CD4-positive, alpha-beta T cell treated with Interleukin-15 for 4 hours (primary cell): ENCODE data around the gene SLC25A2.
"Not testable (repeated sequence)": the region's sequence is repeated elsewhere in the genome, so short reads cannot be mapped to it uniquely, and the experiment has no call there.

ENCODE experiments used
- DNase-seq: peaks from one replicate; pipeline ENCODE4 v3.0.0-alpha.2; 2020; ENCODE audit warnings: low spot score

The SLC25A2 gene

DNA sequence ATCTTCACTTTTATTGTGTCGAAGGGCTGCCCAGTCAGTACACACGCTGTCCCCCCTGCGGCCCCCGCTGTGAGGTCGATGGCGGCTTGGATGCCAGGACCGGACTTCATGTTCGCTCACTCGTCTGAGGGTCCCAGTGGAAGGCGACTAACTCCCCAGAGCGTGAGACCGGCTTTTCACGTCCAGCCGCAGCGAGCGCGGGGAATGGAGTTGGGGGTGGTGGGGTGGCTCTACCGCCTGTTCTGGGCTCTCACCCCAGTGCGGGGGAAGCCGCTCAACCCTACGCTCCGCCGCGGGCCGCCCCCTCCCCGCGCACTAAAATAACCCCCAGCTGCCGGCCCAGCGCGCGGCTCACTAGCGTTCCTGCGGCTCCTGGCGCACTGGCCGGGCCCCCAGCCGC is at the start of gene SLC25A2:
Gene SLC25A2, minus strand, starts transcription at position 294 of the 400 bp plus-strand sequence. Its CDS starts 184 bp downstream, at position 110.
- no peak for DNase-seq

DNA sequence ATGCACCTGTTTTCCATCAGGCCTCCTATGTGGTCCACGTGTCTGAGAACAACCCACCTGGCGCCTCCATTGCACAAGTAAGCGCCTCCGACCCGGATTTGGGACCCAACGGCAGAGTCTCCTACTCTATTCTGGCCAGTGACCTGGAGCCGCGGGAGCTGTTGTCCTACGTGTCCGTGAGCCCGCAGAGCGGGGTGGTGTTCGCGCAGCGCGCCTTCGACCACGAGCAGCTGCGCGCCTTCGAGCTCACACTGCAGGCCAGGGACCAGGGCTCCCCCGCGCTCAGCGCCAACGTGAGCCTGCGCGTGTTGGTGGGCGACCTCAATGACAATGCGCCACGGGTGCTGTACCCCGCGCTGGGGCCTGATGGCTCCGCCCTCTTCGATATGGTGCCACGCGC is 47.7 kb upstream of the SLC25A2 start:
- DNase-seq: no peak

DNA sequence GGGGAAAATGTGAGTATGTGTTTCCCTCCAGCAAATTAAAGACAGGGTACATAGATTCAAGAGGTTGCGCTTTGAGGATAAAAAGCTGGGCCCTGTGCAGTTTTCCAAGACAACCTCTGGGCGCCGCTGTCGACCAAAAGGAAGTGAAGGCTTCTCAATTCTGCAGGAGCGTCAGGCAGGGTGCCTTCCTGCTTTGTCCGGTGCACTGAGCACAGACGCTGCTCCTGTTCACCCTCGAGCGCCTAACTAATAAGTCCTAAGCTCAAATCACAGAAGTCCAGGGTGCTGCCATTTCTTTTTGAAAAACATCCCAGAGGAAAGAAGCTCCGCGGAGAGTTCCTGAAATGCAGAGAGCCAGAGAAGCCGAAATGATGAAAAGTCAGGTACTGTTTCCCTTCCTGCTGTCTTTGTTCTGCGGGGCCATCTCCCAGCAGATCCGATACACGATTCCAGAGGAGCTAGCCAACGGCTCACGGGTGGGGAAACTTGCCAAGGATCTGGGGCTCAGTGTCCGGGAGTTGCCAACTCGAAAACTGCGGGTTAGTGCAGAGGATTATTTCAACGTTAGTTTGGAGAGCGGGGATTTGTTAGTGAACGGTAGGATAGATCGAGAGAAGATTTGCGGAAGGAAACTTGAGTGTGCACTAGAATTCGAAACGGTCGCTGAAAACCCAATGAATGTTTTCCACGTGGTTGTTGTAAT is 46.2 kb upstream of the SLC25A2 start, which contains the start of gene PCDHGB1:
Gene PCDHGB1, plus strand, starts transcription at position 183 of the 703 bp plus-strand sequence. Its CDS starts 162 bp downstream, at position 345.
- peak; percentile 31 for DNase-seq

- not testable (repeated sequence) for DNase-seq
These were observed 42.2 kb upstream of the SLC25A2 start for GRCh38 chr5:141346017-141346416.

- no peak for DNase-seq
These were observed 41.5 kb upstream of the SLC25A2 start for GRCh38 chr5:141345327-141345726.

- DNase-seq: no peak
These were observed 40.2 kb upstream of the SLC25A2 start for GRCh38 chr5:141343953-141344463.

GRCh38 chr5:141343242-141343952 is 39.5 kb upstream of the SLC25A2 start, which contains the start of gene PCDHGA3:
PCDHGA3 (plus strand) TSS chr5:141343829; CDS start chr5:141344034, 205 bp downstream.
- DNase-seq: no peak

- no peak for DNase-seq
These were observed 38.9 kb upstream of the SLC25A2 start for GRCh38 chr5:141342773-141343172.

- DNase-seq: not testable (repeated sequence)
These were observed 37.0 kb upstream of the SLC25A2 start for GRCh38 chr5:141340781-141341354.

- no peak for DNase-seq
These were observed 34.9 kb upstream of the SLC25A2 start, which contains the start of gene PCDHGA2 for GRCh38 chr5:141338538-141339306. PCDHGA2 (plus strand) TSS chr5:141338760.

DNA sequence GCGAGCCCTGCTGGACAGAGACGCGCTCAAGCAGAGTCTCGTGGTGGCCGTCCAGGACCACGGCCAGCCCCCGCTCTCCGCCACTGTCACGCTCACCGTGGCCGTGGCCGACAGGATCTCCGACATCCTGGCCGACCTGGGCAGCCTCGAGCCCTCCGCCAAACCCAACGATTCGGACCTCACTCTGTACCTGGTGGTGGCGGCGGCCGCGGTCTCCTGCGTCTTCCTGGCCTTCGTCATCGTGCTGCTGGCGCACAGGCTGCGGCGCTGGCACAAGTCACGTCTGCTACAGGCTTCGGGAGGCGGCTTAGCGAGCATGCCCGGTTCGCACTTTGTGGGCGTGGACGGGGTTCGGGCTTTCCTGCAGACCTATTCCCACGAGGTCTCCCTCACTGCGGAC is 28.7 kb upstream of the SLC25A2 start:
- DNase-seq: not testable (repeated sequence)

DNA sequence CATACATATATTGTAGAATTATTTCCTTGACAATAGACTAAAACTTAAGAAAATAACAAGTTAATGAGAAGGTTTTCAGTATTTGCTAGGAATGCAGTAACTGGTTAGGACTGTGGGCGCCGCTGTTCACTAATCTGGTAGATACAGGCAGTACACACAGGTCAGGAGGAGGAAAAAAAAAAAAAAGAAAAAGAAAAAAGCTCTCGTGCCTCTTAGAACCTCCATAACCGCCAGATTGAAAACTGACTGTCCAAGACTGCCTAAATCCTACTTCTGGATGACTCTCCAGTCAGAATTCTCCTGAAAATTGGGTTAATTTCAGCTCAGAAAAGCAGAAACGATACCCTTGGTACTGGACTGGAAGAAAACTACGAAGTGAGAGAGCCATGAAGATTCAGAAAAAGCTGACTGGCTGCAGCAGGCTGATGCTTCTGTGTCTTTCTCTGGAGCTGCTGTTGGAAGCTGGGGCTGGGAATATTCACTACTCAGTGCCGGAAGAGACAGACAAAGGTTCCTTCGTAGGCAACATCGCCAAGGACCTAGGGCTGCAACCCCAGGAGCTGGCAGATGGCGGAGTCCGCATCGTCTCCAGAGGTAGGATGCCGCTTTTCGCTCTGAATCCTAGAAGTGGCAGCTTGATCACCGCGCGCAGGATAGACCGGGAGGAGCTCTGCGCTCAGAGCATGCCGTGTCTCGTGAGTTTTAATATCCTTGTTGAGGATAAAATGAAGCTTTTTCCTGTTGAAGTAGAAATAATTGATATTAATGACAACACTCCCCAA is 26.6 kb upstream of the SLC25A2 start, which contains the start of gene PCDHGA1:
Gene PCDHGA1, plus strand, starts transcription at position 216 of the 782 bp plus-strand sequence.
- no peak for DNase-seq

- DNase-seq: no peak
These were observed 24.4 kb upstream of the SLC25A2 start for GRCh38 chr5:141328231-141328630.

DNA sequence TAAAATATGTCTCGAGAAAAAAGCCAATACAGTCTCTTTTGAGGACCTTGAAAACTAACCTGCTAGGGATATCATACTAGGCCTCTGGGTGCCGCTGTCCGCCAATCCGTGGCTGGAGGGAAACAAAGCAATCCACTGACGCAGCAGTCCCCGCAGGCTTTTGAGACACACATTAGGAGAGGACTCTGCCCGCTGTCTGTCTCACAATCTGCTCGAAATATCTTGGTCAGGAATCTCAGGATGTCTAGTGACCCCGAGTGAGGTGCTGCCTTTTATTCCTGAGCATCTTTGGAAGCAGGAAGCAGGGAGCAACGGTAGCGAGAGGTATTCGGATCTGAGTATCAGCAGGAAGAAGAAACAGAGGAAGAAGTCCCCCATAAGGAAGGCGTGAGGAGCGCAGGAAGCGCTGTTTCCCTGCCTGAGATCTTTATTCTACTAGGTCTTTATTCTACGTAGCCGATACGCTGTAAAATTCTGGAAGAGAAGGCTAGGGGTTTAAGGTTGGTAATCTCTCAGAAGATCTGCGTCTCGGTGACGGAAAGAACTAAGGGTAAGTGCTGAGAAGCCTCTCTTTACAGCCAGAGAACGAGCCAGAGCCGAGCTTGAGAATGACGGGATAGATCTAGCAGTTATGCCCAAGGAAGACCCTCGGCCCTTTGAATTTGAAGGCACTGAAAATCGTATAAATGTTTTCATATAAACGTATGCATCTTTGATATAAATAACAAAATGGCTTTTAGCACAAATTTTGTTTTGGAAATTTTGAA is 22.4 kb upstream of the SLC25A2 start:
- peak; percentile 69 for DNase-seq

DNA sequence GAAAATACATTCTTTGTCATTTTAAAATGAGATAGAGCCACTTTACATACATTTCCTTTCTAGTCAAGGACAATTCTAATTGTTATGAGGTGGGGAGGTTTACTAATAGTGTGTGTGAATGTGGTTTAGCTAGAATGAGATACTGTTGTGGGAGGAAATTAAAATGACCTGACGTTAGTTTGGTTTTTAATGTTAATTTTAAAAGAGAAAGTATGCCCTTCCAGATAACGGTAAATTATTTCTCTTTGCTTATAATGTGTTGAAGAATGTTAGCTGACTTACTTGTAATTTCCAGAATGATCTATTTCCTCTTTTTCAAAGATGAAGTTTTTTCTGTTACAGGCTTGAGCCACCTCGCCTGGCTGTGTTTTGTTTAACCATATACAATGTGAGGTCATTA is 18.4 kb upstream of the SLC25A2 start:
- no peak for DNase-seq

DNA sequence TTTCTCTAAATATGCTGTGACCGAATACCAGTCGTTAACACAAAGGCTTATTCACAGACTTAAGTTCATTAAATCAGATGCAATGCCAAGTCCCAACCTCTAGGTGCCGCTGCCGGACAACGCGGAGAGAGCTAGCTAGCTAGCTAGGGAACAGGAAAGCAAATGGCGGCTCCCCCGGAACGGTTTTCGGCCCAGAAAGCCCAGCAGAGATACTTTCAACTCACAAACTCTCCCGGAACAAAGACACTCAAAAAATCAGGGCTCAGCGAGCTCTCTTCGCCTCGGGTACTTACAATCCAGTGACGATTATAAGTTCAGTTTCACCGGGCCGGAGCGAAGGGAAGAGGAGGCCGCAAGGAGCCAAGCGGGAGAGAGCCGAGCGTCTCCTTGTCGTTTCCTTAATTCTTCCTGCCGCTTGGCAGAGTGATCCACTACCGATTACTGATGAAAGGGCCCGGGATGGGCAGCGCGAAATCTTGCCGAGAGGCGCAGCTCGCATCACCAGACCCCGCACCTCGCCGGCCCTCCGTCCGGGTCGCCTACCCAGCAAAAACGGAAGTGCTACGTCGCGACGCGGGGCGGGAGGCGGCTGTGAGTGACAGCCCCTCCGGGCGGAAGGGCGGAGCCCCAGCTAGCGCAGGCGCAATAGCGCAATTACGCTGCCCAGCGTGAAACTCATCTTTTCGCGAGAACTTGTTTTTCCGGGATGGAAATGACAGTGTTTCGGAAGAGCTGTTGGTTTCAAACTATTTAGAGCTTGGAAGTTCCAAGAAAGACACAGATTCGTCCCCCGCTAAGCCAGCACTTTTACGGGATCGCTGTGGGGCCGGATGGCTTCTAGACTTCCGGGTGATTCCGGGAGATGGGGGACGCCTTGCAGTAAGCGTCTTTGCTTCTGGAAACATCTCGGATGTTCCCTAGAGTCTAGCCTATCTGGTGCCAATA is 16.6 kb upstream of the SLC25A2 start, which contains the start of gene TAF7:
Gene TAF7, minus strand, starts transcription at position 560 of the 945 bp plus-strand sequence. CDS start 740 bp downstream, outside the sequence.
- peak; percentile 93 for DNase-seq

- DNase-seq: no peak
These were observed 15.8 kb upstream of the SLC25A2 start for GRCh38 chr5:141319699-141320098.

DNA sequence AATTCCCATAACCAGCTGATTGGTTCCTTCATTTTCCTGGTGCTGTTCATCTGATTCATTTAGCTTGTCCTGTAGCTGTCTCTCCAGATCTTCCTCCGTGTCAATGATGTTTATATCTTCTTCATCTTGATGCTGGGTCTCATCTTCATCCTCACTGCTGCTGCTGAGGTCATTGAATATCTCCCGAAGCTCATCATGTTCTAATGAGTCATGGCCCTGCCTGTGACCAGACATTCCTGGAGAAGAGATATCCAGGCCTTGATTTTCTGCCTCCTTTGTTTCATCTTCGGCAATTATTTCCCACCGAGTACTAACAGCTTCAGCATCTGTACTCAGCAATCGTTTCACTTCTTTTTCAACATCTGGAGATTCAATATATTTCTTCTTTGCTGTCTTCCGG is 15.4 kb upstream of the SLC25A2 start:
- DNase-seq: no peak

DNA sequence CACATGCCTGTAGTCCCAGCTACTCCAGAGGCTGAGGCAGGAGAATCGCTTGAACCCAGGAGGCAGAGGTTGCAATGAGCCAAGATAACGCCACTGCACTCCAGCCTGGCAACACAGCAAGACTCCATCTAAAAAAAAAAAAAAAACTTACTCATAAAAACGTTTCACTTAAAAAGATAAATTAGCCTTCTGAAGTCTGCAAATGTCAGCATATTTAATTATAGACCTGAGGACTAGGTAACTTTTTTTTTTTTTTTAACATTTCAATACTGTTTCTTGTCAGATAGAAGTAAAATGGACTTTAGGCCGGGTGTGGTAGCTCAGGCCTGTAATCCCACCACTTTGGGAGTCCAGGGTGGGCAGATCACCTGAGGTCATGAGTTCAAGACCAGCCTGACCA is 13.1 kb upstream of the SLC25A2 start:
- DNase-seq: not testable (repeated sequence)
